Ureter (tissue), 1 donor: ENCODE results near the gene C6orf62. TPM values are rescaled to one million over a fixed set of nuclear protein-coding genes. Genes with fewer than 3 reads are reported as not detected.
"Not testable (repeated sequence)": the region's sequence is repeated elsewhere in the genome, so short reads cannot be mapped to it uniquely, and the experiment has no call there.

Experiments
- DNase-seq: peaks from one replicate; pipeline ENCODE4 v3.0.0-alpha.2; 2020; ENCODE audit warnings: low spot score
- total RNA-seq: library from RNA; stranded (reverse); gene quantifications from one replicate; pipeline ENCODE4 v1.2.4, GENCODE V29; 2023
- donor health status: DM: yes; HTN: yes; CAD: no.

C6orf62 gene
- total RNA-seq, 1 donor from 2014 or later = 111 TPM

DNA sequence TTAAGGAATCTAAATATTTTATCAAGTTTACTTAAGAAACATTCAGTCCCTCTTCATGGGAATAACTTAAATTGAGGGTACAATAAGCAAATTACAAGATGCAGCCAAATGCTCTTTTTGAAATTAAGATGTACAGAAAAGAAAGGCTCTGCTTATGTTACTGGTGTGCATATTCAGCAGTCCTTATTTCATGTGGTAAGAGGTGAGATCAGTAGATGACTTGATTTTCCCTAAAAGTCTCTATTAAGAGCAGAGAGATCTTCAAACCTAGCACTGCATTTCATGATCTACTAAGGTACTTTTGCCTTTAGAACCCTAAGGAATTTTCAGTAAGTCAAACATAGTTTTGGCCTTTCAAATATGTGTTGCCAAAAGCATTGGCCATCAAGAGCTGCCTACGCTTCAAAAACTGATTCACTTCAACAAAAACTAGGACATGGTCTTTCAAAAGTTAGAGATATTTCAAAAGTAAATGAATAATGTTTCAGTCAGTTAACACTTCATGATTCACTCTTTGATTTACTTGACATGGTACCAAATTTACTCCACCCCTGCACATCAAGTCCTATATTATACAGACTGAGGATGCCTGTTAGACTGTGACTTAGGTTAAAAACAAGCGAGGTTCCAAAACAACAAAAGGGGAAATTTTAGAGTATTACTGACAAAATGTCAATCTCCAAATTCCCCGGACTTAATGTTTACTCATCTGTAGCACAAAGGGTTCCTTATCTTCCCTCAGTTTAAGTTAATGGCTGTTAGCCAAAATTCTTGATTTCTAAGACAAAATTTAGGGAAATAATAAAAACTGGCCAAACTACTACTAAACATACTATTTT lies 19.2 kb downstream of the C6orf62 start:
- no peak for DNase-seq

DNA sequence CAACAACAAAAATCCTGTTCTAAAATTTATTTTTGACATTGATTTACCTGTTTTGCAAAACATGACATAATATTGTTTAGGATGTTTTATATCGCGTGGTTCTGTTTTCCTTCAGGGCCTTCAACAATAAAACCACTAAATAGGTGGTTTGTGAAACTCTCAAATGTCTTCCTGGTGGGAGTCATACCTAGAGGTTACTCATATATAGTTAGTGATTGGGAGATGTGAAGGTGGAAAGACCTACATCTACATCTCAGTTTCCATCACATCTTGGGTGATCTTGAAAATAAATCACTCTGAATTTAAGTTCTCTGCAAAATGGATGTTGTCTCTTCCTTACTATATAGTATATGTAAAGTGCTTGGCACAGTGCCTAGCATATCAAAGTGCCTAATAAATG lies 22.9 kb downstream of the C6orf62 start:
- DNase-seq = no peak

DNA sequence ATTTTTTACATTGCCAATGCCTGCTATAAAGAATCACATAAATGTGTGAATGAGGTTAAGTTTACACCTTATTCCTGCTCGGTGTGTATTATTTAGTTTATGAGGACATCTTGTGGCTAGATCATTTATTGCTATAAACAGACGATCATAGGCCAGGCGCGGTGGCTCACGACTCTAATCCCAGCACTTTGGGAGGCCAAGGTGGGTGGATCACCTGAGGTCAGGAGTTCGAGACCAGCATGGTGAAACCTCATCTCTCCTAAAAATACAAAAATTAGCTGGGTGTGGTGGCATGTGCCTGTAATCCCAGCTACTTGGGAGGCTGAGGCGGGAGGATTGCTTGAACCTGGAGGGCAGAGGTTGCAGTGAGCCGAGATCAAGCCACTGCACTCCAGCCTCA lies 23.3 kb downstream of the C6orf62 start:
- DNase-seq = not testable (repeated sequence)

DNA sequence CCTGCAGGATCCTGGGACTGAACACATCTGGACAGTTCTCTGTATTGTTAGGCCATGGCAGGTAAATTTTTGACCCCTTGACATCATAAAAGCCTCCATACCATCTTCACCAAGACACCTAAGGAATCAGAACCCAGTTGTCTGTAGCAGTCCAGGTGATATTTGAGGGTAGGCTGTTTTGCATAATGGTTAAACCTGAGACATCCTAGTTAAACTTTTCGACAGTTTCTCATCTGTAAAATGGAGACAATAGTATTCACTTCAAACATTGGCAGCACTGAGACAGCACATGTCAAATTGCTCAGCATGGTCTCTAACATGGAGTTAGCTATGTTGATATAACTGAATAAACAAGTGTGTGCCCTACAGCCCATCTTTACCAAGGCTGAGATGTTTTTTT lies 24.8 kb downstream of the C6orf62 start:
- no peak for DNase-seq

DNA sequence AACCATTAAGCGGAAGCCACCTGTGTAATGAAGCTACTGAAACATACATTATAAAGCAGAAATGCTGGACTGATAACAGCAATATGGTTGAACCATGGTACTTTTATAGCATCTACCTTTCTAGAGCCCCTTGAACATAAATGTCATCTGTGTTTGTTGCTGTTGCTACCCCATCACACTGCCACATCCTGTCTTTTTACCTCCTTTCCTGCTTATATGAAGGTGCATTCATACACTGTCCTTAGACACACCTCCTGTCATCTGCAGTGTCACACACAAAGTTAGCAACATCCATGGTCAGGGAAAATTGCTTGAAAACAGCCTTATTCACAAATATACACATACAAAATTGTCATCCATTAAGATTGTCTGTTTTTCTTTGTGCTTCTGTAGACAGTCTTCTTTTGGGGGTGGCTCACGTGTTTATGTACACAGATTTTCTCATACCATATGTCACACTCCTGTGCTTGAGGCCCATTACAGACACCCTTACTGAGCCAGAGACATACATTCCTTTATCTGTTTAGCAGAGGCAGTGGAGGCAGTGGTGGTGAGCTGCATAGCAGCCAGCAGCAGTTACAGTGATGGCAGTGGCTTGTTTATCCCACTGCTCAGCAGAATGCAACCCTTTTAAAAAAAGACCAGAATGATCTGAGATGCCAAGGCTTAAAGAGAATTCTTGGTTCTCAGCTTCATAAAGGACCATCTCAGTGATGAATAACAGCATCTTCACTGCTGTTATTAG lies 25.9 kb downstream of the C6orf62 start:
- DNase-seq = no peak

DNA sequence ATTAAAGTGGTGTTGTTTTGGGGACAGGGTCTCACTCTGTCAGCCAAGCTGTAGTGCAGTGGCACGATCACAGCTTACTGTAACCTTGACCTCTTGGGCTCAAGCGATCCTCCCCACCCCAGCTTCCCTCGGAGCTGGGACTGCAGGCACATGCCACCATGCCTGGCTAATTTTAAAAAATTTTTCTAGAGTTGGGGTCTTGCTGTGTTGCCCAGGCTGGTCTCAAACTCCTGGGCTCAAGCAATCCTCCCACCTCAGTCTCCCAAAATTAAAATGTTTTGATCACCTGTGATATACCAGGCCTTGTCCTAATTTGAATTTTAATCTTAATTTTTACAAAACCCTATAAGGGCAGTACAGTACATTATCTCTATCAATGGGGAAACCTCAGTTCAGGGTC lies 26.5 kb downstream of the C6orf62 start:
- no peak for DNase-seq

DNA sequence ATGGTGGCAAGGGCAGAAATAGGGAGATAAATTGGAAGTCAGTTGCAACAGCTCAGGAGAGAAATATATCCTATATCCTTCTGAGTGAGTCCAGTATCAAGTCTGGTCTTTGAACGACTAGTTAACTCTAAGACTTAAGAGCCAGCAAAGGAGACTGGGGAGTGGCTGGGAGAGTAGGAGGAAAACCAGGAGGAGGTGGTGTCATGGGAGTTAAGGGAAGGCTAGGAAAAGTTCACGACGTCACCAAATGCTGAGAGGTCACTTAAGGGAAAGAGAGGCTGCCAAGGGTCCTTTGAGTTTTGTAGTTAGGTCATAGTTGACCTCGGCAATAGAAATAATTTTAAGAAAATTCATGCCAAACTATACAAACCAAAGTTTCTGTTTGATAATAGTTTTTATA lies 27.0 kb downstream of the C6orf62 start:
- DNase-seq = no peak

DNA sequence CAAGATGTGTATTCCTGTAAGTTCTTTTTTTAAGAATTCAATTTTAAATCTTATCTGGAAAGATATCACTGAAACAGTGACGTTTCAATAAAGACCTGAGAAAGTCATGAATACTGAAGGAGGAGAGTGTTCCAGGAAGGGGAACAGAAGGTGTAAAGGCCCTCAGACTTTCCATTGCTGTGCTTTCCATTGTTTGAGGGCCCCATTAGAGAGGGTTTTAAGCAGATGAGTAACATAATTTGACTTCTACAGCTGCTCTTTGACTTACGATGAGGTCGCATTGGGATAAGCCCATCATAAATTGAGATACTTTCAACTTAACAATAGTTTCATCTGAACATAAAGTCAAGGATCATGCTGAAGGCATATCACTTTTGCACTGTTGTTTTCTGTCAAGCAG lies 27.4 kb downstream of the C6orf62 start:
- no peak for DNase-seq

DNA sequence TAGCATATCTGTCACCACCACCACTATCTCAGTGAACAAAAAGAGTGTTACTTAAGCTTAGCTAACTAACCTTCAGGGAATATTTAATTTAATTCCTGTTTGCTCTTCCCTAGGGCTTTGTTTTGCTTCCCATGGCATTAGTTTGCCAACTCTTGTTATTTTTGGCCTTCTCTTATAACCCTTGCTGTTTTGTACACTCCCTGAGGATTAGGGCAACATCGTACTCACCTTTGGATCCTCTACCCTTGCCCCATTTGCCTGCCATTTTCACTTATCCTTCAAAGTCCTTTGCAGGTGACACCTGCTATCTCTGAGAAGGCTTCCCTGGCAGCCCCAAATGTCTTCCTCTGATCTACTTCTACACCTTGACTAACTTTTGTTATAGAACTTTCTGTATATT lies 28.4 kb downstream of the C6orf62 start:
- DNase-seq = no peak

DNA sequence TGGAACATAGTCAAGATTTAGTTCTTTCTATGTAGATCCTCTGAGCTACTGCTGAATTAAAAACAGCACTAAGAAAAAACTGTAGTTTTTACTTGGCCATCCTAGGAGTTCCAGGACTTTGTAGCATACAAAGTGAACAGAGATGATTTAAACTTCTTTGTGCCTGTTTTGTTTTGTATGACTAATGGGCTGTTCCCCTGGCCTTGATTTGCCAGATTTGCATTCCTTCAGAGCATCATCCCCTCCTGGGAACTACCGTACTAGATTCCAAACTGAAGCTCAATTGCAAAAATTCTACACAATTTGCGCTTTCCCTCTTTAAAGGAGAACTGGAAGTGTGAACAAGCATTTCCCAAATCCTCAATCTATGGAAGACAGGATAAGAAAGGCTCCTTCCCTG lies 29.0 kb downstream of the C6orf62 start:
- no peak for DNase-seq

DNA sequence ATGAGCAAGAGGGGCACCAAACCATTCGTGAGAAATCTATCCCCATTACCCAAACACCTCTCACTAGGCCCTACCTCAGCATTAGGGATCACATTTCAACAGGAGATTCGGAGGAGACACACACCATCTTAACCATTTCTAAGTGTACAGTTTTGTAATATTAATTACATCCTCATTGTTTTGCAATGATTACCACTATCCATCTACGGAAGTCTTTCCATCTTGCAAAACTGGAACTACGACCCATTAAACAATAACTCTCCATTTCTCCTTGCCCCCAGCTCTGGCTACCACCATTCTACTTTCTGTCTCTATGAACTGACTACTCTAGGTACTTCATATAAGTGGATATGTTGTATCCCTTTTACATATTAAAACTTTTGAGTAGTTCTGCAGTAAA lies 32.0 kb downstream of the C6orf62 start:
- DNase-seq = no peak

DNA sequence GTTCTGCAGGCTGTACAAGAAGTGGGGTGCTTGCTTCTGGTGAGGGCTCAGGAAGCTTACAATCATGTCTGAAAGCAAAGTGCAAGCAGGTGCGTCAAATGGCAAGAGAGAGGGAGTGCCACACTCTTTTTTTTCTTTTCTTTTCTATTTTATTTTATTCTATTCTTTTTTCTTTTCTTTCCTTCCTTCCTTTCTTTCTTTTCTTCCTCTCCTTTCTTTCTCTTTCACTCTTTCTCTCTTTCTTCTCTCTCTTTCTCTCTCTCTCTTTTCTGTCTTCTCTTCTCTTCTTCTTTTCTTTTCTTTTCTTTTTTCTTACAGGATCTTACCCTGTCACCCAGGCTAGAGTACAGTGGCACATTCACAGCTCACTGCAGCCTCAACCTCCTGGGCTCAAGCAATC lies 32.5 kb downstream of the C6orf62 start:
- DNase-seq = no peak

DNA sequence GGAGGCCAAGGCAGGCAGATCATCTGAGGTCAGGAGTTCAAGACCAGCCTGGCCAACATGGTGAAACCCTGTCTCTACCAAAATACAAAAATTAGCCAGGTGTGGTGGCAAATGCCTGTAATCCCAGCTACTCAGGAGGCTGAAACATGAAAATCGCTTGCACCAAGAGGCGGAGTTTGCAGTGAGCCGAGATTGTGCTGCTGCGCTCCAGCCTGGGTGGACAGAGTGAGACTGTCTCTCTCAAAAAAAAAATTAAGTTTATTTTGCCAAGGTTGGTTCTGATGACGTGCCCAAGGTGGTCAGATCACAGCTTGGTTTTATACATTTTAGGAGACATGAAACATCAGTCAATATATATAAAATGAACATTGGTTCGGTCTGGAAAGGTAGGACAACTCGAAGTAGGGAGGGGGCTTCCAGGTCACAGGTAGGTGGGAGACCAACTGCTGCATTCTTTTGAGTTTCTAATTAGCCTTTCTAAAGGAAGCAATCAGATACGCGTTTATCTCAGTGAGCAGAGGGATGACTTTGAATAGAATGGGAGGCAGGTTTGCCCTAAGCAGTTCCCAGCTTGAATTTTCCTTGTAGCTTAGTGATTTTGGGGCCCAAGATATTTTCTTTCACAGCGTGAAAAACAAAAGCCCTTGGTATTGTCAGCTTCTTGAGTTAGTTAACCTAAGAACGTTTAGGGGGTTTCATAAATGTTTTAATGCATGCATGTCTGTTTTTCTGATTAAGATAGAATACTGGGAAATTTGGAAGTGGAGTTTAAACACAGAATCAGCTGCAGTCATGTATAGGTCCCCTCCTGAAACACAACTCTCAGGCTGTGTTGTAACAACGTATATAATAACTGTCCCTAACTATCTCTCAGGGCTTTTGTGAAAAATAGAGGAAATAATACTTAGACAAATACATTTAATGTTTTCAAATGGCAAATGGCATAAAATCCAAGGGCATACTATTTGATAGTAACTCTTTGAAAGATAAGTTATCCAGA lies 35.4 kb downstream of the C6orf62 start:
- DNase-seq = no peak

DNA sequence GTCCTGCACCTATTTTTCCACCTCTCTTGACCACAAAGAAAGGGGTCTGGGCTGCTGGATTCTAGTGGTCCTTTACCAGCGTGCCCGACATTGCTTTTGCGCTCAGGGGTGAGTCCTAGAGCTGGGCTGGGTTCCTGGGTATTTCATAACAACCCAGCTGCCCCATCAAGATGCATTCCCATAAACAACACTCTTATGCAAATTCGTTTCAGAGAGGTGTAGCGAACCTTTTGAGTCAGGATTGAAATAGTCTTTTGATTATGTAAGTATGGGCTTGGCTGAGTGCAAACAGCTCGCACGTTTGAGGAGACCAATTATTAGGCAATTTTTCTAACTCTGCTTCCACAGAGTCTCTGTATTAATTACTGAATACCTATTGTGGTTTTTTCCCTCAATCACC lies 38.4 kb downstream of the C6orf62 start:
- no peak for DNase-seq

DNA sequence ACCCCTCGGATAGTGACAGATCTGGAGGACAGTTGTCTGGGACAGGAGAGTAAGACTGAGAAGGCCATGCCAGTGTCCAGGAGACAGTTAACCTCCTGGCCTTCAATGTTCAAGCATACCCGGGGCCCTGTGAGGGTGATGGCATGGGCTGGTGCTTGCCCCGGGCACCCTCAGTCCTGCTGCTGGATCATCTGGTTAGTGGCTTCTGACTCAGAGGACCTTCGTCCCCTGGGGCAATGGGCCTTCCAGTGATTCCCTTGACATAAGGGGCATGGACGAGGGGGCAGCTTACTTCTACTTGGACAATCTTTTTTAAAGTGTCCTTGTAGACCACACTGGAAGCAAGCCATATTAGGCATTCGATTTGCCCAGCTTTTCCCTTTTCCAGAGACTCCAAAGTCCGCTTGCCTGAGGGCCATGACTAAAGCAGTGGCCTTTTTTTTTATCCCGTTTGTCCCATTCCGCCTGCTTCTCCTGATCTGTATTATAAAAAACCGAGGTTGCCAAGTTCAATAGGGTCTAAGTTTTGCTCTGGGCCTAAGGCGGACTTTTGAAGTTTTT lies 40.1 kb downstream of the C6orf62 start:
- DNase-seq = not testable (repeated sequence)

DNA sequence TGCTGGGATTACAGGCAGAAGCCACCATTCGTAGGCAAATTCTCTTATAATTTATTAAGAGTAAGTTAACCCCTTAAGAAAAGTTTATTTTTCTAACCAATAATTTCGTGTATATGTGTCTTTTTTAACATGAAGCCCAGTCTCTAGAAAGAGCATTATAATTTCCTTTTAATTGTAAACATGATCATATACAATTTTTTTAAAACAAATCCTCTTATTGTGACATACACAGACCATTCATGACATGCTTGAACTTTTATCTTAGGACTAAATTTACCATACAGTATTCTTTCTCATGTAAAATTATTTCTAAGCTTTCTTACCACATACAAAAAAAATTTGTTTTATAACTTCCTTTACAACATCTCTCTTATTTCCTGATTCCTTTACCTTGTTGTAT lies 45.3 kb downstream of the C6orf62 start:
- DNase-seq = no peak

DNA sequence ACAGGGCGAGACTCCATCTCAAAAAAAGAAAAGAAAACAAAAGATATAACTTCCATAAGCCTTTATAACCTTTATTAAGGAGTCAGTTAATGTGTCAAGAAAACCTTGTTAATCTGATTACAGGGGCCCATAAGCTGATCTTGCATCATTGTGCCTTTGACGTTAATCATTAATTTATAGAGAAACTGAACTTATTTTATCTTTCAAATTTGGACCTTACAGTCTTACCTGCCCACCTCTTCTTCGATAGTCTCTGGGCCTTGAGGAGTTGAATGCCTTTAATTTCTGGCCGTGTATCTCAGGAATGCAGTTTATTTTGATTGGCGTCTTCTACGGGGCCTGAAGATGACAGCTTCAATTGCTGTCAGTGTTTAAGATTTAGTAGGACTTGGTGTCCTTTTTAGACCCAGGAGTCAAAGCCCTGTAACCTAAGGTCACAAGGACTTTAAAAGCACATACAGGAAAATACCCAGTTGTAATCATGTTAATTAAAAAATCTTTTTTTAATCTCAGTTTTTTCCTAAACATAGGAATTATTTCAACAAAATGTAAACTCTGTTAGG lies 46.3 kb downstream of the C6orf62 start:
- no peak for DNase-seq

DNA sequence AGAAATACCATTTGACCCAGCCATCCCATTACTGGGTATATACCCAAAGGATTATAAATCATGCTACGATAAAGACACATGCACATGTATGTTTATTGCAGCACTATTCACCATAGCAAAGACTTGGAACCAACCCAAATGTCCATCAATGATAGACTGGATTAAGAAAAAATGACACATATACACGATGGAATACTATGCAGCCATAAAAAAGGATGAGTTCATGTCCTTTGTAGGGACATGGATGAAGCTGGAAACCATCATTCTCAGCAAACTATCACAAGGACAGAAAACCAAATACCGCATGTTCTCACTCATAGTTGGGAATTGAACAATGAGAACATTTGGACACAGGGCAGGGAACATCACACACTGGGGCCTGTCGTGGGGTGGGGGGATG lies 47.9 kb downstream of the C6orf62 start:
- DNase-seq = not testable (repeated sequence)

DNA sequence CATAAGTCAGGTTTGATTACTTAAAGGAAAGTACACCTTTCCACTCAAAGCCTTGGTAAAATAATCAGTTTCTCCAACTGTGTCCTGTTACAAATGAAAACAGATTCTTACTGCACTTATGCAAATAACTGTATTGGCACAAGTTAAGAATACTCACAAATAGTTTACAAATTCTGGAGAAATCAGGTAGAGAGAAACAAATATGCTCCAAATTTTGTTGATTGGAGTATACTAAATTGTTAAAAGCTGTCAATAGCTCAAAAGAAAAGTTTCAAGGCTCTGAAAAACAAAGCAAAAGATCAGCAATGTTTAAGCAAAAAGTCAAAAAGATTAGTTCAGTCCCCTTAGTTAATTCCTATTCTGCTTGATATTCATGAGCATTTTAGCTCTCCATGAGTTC lies 48.5 kb downstream of the C6orf62 start:
- DNase-seq = not testable (repeated sequence)

DNA sequence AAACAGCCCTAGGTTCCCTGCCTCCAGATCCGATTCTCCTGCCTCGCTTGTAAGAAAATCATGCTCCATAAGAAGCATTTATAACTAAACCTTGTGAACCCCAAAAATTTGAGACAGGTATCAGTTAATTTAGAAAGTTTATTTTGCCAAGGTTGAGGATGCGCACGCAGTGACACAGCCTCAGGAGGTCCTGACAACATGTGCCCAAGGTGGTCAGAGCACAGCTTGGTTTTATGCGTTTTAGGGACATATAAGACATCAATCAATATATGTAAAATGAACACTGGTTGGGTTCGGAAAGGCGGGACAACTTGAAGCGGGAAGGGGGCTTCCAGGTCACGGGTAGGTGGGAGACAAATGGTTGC lies 50.0 kb downstream of the C6orf62 start:
- no peak for DNase-seq
